GM18499 (cell line): ENCODE results near the gene PAPPA.

Experiments used
- ATAC-seq: cut with Tn5 transposase; IDR thresholded peaks from one replicate; pipeline ENCODE4 v1.9.1; 2021; ENCODE audit warnings: moderate number of reproducible peaks; ENCODE audit not compliant: insufficient read depth, unreplicated experiment

Gene PAPPA

GRCh38 chr9:116394894-116395698 is 241.5 kb downstream of the PAPPA start:
- ATAC-seq = no peak

GRCh38 chr9:116395699-116396037 is 242.1 kb downstream of the PAPPA start:
- ATAC-seq = no peak

DNA sequence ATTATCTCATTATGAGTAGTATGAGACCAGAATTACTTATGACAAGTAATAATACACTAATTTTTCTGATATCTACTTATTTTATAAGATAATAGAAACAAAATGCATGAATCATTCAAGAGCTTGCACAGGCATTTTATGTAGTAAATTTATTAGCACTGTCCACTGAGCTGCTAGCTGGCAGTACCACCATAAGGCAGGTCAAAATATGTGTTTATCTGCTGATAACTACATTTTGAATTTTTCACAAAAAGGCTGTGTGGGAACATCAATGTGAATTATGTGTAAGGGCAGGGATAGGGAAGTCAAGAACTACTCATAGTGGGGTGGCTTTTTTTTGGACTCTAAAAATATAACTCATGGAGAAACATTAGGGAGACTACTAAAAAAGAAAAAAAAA is 249.6 kb downstream of the PAPPA start:
- no peak for ATAC-seq

- ATAC-seq = no peak
Observed at GRCh38 chr9:116404228-116404627, 250.6 kb downstream of the PAPPA start.

DNA sequence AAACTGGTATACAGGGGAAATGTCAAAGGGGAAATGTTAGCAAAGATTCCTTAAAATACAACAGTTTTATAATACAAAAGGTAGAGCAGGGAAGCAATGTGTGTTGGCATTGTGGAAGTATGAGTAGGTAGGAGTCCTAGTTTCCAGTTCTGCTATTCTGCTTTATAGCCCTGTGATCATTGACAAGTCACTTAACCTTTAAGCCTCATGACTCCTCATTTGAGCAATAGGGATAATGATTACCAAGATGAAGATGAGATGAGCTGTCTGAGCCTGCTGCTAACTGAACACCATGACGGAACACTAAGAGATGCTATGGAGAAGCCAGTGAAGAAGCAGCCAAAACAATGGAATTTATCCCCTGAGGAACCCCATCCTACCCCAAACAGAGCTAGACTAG is 251.7 kb downstream of the PAPPA start:
- no peak for ATAC-seq

DNA sequence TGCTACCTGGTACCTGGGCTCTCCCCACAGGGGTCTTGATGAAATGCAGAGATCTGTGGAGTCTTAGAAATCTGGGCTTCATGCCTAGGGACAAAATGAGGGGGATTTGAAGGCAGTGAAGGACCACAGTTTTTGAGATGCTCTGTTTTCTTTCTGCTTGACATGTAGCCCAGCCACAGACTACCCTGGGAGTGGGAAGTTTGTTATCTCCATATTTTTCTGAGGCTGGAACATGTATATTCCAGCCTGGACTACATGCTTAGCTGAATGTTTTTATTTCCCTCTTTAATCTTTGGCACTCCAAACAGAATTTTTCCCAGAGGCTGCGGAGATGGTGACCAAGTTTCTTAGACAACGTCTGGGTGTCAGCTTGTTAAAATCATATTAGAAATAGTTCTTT is 252.9 kb downstream of the PAPPA start:
- ATAC-seq = no peak

- no peak for ATAC-seq
Observed at GRCh38 chr9:116409129-116409528, 255.5 kb downstream of the PAPPA start.

DNA sequence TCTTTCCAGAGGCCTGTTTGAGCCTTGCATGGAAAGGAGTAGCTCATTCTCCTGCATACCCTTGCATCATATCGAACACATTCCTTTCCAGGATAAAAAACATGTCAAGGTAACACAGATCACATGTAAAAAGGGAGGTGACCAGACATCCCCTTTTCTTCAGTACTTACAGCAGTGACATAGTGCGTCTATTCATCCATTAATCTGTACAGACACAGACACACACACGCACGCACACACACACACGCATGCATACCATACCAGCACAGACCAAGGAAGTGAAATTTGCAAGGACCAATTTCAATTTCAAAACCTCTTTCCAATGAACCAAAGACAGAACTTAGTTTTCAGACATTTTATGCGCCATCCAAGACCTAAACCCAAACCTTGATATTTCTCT is 256.0 kb downstream of the PAPPA start:
- no peak for ATAC-seq

DNA sequence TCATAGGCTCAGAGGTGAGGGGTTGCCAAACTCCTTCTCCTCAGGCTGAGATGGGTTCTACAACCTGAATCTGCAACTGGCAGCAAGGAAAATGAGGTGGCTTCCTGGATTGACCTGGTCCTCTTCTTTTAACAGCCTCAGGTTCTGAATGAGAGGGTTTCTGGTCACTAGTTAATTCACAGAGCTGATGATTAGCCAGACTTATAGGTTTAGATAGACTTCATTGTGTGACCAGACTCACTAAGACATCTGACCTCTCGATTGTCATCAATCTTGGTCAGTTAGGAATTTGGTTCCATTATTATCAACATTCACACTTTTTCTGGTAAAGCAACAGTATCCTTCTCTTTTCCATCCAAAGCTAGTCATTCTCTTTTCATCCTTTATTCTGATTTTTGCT is 257.9 kb downstream of the PAPPA start:
- no peak for ATAC-seq

GRCh38 chr9:116414374-116414773 is 260.8 kb downstream of the PAPPA start:
- ATAC-seq = no peak

DNA sequence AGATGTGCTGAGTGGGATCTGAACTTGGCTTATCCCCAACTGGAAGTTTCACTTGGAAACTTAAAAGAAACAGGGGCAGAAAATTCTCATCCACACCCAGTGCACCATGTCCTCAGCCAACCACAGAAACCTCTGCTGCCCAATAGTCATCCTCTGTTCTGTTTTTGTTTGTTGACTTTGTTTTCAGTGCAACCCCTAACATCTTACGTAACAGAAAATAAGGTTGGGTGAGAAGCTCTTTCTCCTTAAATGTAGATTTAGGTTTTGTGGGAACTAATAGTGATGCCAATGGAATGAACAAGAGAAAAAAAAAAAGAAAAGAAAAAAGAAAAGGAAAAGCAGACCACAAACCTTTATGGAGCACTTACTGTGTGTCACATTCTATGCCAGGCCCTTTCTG is 262.8 kb downstream of the PAPPA start:
- ATAC-seq = no peak

DNA sequence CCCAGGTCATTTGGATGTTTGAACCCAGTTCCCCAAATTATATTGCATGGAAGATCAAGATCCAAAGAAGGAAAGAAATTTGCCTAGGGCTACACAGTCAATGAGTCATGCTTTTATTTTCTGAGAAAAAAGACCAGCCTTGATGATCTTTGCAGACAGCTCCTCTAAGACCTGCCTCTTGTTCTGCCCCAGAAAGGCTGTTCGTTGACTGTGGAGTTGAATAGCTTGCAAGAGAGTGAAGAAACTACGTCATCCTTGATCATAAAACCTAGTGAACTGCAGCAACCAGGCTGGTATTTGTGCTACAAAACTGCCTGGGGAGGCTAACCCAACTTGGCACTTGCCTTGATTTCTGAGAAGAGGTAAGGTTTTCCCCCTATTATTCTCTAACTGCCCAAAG is 263.9 kb downstream of the PAPPA start:
- no peak for ATAC-seq

DNA sequence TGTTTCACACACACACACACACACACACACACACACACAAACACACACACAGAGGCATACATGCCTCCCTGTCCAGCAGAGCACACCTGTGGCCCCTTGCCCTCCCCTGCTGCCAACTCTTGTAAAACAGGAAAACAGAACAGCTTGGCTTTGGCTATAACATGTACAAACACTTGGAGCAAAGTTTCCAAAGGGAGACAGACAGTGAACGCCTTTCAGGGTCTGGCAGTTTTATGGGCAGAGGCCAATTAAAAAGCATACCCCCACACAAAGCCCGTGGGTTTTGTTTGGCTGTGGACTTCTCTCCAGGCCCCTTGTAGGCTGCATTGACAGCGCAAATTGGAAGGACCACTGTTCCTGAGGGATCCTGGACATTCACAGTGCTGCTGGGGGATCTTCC is 265.6 kb downstream of the PAPPA start:
- ATAC-seq = no peak

GRCh38 chr9:116420993-116421538 is 267.5 kb downstream of the PAPPA start:
- ATAC-seq = no peak

GRCh38 chr9:116422119-116422979 is 268.8 kb downstream of the PAPPA start:
- ATAC-seq = no peak

DNA sequence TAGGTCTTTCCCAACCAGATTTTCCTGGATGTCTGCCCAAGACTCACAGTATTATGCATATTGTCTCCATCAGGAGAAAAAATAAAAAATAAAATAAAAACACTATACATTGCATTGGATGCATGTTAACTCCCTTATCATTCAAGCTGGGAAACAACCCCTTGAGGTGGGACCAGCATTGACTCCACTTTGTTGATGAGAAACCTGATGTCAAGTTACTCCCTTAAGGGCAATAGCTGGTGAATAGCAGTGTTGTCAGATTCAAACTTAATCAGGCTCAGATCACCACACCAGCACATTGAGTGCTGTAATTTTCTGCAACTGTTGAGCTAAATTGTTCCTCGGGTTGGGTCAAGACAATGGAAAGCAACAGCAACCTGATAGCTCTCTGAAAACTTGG is 269.6 kb downstream of the PAPPA start:
- ATAC-seq = no peak

- ATAC-seq = no peak
Observed at GRCh38 chr9:116425244-116425643, 271.7 kb downstream of the PAPPA start.

- ATAC-seq = no peak
Observed at GRCh38 chr9:116430849-116431248, 277.3 kb downstream of the PAPPA start.

- ATAC-seq = no peak
Observed at GRCh38 chr9:116432051-116432450, 278.5 kb downstream of the PAPPA start.

GRCh38 chr9:116434314-116434713 is 280.7 kb downstream of the PAPPA start:
- ATAC-seq = no peak

DNA sequence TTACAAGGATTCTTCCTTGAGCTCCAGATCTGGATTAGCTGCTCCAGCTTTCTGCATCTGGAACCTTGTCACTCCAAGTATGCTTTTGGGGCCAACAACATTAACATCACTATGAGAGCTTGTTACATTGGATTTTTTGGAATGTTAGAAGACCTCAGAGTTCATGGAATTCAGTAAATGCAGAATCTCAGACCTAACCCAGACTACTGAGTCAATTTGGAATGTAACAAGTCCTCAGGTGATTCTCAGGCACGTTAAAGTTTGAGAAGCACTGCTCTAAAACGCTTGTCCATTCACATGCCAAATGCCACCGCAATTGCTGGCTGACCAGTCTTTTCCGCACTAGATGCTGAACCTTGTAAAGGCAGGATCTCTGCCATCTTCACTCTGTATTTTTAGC is 282.1 kb downstream of the PAPPA start:
- no peak for ATAC-seq
